ENCODE results near the gene PLEKHA8. TPM values are rescaled to one million over a fixed set of nuclear protein-coding genes. Genes with fewer than 3 reads are reported as not detected.

The PLEKHA8 gene
- total RNA-seq, 1 donor from 2014 or later: 43.5 TPM

DNA sequence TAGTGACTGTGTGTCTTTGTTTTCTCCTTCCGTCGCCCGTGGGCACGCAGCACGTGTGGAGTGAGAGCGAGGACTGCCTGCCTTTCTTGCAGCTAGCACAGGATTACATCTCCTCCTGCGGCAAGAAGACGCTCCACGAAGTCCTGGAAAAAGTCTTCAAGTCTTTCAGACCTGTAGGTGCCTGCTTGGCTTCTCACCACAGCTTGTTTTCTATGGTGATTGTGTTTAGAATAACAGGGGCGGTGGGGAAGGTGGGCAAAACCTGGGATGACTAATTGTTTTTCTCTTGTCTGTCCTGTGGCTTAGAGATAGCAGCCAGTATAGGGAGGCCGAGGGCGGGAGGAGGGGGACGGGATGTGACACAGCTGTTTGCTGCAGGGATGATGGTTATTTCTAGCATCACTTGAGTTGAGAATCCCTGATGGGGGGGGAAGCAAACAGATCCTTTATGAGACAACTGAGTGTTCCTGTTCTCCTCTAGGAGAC lies 118.0 kb downstream of the PLEKHA8 start:
- Mint-ChIP-seq H3K27me3 (ENCODE audit: low read depth) (no peaks in the 10 kb centered on the region), H3K36me3 (peaks cover 3% of the 10 kb centered on the region), H3K4me3 (no peak overlapping the region), H3K4me1 (peaks cover 32% of the 10 kb centered on the region), H3K27ac (no peak overlapping the region), H3K9me3 (no peaks in the 10 kb centered on the region)
- DNase-seq (ENCODE audit: low spot score in 2 of 2, unreplicated experiment in 2 of 2): no peak
- TF ChIP-seq, protein P1, sequence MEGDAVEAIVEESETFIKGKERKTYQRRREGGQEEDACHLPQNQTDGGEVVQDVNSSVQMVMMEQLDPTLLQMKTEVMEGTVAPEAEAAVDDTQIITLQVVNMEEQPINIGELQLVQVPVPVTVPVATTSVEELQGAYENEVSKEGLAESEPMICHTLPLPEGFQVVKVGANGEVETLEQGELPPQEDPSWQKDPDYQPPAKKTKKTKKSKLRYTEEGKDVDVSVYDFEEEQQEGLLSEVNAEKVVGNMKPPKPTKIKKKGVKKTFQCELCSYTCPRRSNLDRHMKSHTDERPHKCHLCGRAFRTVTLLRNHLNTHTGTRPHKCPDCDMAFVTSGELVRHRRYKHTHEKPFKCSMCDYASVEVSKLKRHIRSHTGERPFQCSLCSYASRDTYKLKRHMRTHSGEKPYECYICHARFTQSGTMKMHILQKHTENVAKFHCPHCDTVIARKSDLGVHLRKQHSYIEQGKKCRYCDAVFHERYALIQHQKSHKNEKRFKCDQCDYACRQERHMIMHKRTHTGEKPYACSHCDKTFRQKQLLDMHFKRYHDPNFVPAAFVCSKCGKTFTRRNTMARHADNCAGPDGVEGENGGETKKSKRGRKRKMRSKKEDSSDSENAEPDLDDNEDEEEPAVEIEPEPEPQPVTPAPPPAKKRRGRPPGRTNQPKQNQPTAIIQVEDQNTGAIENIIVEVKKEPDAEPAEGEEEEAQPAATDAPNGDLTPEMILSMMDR (IDR thresholded peaks at IDR 0.05; ENCODE audit: unreplicated experiment): no peak

DNA sequence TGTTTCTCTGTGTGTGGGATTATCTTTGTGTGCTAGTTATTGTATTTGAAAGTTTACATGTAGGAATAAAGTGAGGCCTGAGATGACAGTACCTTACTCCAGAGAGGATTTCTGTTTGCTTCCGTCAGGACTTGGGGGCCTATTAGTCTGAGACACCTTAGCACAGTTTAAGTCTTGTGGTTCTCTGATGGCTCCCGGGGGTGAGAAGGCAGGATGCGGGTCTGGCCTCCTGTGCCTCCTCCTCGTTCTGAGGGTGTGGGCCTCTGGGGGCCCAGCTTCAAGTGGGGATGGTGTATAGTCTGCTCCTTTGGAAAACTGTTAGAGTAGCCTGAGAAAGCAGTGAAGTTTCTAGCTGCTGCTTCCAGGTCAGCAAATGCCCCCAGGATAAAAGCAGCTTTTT lies 119.0 kb downstream of the PLEKHA8 start:
- Mint-ChIP-seq H3K27ac (no peak overlapping the region), H3K4me1 (peaks cover 29% of the 10 kb centered on the region), H3K27me3 (ENCODE audit: low read depth) (no peaks in the 10 kb centered on the region), H3K4me3 (no peak overlapping the region), H3K9me3 (no peaks in the 10 kb centered on the region), H3K36me3 (peaks cover 3% of the 10 kb centered on the region)
- TF ChIP-seq, protein P1 (IDR thresholded peaks at IDR 0.05; ENCODE audit: unreplicated experiment): no peak
- DNase-seq (ENCODE audit: low spot score in 2 of 2, unreplicated experiment in 2 of 2): no peak

DNA sequence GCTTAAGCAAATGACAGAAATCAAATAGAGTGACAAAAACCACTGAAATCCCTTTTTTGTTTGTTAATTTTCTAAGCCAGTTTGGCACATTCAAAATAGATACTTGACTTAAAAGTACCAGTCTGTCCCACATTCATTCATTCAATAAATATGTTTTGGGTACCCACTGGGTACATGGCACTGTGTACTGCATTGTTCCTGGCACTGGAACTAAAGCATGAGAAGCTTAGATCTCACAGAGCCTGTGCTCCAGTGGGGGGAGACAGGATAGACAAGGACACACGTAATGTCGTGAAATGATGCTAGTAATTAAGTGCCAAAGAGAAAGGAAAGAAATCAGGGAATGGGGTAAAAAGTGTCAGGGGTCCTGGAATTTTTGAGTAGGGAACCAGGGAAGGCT lies 119.6 kb downstream of the PLEKHA8 start:
- TF ChIP-seq, protein P1 (IDR thresholded peaks at IDR 0.05; ENCODE audit: unreplicated experiment): no peak
- Mint-ChIP-seq H3K36me3 (peaks cover 3% of the 10 kb centered on the region), H3K27me3 (ENCODE audit: low read depth) (no peaks in the 10 kb centered on the region), H3K9me3 (no peaks in the 10 kb centered on the region), H3K4me1 (peaks cover 26% of the 10 kb centered on the region), H3K4me3 (no peak overlapping the region), H3K27ac (no peak overlapping the region)
- DNase-seq (ENCODE audit: low spot score in 2 of 2, unreplicated experiment in 2 of 2): no peak

DNA sequence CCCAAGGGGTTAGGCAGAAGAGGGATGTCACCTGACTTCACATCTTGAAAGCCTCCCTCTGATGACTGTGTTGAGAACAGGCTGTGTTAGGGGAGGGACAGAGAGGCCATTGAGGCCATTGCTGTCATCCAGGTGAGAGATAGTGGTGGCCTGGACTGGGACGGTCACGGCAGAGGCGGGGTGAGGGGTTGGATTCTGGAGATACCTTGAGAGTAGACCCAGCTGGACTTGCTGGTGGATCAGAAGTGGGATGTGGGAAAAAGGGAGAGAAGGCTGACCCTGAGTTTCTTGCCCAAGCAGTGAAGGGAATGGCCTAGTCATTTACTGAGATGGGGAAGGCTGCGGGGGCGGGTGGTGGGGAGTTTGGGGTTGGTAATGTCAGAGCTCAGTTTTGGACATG lies 120.2 kb downstream of the PLEKHA8 start:
- Mint-ChIP-seq H3K27me3 (ENCODE audit: low read depth) (no peaks in the 10 kb centered on the region), H3K9me3 (no peaks in the 10 kb centered on the region), H3K4me3 (no peak overlapping the region), H3K27ac (no peak overlapping the region), H3K4me1 (peaks cover 24% of the 10 kb centered on the region), H3K36me3 (peaks cover 3% of the 10 kb centered on the region)
- no peak for DNase-seq (ENCODE audit: low spot score in 2 of 2, unreplicated experiment in 2 of 2)
- TF ChIP-seq, protein P1 (IDR thresholded peaks at IDR 0.05; ENCODE audit: unreplicated experiment): no peak

DNA sequence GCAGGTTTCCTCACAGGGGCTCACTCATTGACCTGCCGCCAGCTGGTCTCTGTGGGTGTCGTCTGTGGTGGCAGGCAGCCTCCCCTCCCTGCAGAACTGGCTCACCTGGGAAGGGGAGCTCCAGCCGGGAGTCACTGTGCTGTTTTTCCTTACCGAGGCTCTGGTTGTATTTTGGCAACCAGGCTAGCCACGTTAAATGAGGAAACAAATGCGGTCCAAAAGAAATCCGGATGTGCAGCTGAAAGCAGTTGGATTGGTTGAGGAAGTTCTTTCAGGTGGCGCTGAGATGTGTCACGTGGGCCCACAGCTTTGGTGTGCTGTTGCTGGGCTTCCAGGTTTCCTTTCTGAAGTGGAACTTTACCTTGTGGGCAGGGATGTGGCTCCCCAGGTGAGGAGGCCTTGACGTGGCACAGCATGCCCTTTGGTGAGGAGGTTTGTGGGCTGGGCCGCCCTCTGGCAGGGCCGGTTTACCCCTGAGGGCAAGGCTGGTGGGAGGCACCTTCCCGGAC lies 120.8 kb downstream of the PLEKHA8 start:
- peaks cover 18% of the 10 kb centered on the region for H3K4me1 Mint-ChIP-seq
- peaks cover 3% of the 10 kb centered on the region for H3K36me3 Mint-ChIP-seq
- no peaks in the 10 kb centered on the region for H3K9me3 Mint-ChIP-seq
- no peaks in the 10 kb centered on the region for H3K27me3 Mint-ChIP-seq (ENCODE audit: low read depth)
- DNase-seq (ENCODE audit: low spot score in 2 of 2, unreplicated experiment in 2 of 2): no peak
- H3K27ac Mint-ChIP-seq: no peak overlapping the region
- H3K4me3 Mint-ChIP-seq: no peak overlapping the region
- TF ChIP-seq, protein P1 (IDR thresholded peaks at IDR 0.05; ENCODE audit: unreplicated experiment): no peak
